SH-SY5Y (cell line): ENCODE data around the gene HS6ST3.

Experiments used
- GATA2 ChIP-seq: IDR thresholded peaks from 2 replicates; pipeline ENCODE4 v1.6.1; 2011; ENCODE audit warnings: mild to moderate bottlenecking, low read depth, low read length
- GATA3 ChIP-seq: IDR thresholded peaks from 2 replicates; pipeline ENCODE4 v1.6.1; 2011; ENCODE audit warnings: low read depth, mild to moderate bottlenecking, low read length, moderate library complexity

DNA sequence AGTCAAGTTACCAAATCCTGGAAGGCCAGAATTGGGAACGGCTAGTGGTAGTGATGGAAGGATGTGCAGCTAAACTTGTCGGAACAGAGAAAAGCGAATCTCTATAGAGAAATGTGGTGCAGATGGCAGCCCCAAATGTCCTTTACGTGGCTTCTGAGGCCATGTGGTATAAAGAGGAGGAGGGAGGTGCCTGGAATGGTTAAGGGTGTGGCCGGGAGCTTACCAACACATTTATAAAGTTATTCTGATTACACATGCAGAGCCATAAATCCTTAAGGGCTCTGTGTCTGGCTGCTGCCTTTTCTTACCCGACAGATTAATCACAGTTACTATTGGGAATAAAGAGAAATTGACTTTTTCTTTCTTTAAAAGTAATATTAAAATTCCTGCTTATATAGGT lies 714.3 kb downstream of the HS6ST3 start:
- TF ChIP-seq GATA2: no peak
- no peak for TF ChIP-seq GATA3
